GM11168 (cell line): ENCODE measurements around the gene SMARCAL1.

ENCODE experiments used
- in situ Hi-C: fragments of 300-500 bp; cut with MboI; formaldehyde crosslinking; loops from one replicate; pipeline ENCODE4 v1.12.0; 2022; ENCODE audit warnings: low sequenced_read_pairs; ENCODE audit not compliant: unreplicated experiment

Gene SMARCAL1

DNA sequence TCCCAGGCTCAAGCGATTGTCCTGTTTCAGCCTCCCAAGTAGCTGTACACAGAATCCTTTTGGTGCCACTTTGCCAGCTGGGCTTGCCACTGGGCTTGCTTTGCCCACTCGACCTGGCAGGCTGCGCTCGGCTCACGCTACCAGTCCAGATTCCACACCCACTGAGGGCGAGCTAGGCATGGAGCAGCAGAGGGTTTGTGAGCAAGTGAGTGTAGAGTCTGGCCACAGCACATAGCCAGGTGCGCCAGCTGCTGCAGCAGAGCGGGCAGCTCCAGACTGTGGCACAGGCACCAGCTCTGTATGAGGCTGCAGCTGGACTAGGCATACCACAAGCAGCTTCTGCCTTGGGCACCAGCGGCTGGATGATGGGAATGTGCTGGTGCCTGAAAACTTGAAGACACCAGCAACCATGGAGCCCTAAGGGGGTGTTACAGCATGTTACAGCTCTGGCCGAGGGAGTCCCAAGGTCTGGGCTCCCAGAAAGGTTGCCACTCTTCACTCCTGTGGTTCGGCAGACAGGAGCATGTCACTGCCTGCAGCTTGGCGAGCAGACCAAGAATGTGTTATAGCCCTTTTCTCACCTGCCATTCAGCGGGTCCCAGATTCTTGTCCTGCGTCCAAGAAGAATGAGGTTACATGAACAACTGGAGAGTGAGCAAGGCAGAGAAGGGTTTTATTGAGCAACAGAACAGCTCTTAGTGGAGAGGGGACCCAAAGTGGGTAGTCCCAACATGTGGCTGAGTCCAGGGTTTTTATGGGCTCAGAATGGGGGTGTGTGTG is 12.9 kb downstream of the SMARCAL1 start:
- in situ Hi-C loops: no loop called here

- in situ Hi-C loops: no loop called here
These were observed 14.0 kb downstream of the SMARCAL1 start for GRCh38 chr2:216426166-216426777.

- in situ Hi-C loops: no loop called here
These were observed 14.7 kb downstream of the SMARCAL1 start for GRCh38 chr2:216426938-216427337.

DNA sequence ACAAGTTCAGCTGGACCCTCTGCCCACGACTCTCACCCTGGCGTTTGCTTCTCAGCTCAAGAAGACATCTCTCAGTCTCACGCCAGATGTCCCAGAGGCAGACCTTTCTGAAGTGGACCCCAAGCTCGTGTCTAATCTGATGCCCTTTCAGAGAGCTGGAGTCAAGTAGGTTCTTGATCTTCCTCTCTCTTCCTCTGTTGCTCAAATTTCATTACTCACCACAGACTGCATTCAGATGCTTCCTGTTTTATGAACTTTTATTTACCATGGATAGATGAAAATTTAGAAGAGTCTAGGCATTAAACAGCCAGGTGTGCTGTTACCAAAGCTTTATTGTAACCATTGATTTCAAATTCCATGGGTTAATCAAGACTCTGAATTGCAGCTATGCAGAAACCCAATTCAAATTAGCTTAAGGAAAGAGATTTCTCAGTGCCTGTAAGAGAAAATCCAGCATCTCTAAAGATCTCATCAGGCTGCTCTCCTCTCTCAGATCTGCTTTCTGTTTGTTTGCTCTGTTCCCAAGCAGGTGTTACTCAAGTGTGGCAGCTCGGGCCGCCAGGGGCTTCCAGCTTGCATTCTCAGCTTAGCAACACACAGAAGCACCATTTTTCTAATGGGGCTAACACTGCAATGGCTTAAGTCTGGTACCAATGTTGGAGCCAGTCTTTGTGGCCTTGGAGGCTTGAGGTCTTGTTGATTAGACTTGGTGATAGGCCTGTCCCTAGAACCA is 16.5 kb downstream of the SMARCAL1 start:
- in situ Hi-C loops: no loop called here

DNA sequence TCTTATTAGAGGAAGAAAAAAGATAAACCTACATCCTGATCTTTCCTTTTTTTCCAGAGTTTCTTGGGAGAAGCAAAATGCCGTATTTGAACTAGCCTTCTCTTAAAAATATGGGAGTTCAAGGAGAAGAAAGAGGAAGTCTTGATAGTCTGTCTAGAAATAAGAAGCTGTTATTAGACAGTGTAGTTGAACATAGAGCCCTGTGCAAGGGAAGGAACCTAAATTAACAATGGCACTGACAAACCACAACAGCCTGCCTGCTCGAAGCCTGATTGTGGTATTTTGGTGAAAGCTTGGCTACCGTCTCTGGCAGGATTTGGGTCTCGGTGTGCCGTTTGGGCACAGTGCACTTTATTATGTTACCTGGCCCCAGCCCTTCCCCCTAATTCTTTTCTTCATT is 17.1 kb downstream of the SMARCAL1 start:
- in situ Hi-C loops: no loop called here

DNA sequence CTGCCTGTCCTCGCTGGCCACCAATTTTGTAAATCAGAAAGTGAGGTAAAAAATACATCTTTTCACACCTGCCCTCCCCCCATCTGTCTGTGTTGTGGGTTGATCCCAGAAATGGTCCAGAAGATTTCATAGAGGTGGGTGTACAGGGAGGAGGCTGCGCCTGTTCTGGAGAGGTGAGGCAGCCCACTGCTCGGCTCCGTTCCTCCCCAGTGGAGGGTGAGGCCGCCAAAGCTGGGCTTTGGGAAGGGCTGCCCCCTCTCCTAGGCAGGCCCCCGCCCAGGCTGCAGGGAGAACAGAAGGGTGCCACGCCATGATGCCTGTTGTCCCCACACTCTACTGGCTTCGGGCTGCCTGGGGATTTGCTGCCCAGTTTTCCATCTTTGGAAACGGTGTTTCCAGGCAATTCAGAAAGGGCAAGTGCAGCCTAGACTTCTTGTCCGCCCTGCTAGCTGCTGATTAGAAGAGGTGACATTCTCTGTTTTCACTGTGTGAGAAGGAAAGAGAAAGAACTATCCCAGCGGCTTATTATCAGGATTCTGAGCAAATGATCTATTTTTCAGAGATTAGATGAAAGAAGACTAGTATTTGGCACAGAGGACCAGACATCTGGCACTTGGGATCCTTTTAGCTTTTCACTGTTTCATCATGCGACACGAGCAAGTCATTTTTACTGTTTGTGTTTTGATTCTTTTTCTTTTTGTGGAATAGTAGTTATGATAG is 18.7 kb downstream of the SMARCAL1 start:
- in situ Hi-C loops: no loop called here

- in situ Hi-C loops: no loop called here
These were observed 19.2 kb downstream of the SMARCAL1 start for GRCh38 chr2:216431531-216431856.

DNA sequence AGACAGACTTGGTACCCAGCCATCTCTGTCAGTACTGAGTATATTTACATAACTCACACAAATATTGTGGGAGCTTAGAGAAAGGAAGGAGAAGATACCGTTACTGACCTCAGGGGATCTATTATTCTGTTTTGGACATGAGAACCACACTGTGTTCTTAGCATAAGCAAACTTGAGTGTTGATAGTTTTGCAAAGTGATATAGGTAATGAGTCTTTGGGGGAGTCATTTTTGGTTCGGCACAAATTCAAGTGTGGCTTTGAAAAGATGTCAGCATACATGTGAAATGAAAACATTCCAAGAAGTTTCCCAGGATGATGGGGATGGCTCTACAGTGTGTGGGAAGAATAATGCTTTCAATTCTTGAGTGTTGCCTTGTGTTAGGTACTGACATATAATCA is 24.1 kb downstream of the SMARCAL1 start:
- in situ Hi-C loops: no loop called here

GRCh38 chr2:216441308-216442010 is 29.2 kb downstream of the SMARCAL1 start:
- in situ Hi-C loops: no loop called here

DNA sequence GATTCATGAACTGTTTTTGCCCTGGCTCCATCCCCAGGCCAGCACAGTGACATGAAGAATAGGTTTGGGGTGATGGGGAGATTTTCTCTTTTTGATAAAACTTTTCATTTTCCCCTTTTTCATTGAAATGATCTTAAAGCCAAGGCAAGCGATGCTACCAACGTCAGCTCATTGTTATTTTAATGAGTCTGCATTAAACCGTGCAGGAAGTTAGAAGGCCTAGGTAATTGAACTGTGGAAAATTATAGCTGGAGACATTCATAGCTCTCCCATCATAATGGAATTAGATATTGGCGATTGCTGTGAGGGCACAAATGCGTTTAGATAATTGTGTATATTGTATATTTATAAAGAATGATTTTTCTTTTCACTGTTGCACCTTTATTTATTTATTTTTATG is 33.2 kb downstream of the SMARCAL1 start:
- in situ Hi-C loops: no loop called here

GRCh38 chr2:216446343-216446742 is 34.1 kb downstream of the SMARCAL1 start:
- in situ Hi-C loops: no loop called here

- in situ Hi-C loops: no loop called here
These were observed 35.0 kb downstream of the SMARCAL1 start for GRCh38 chr2:216447293-216447692.

DNA sequence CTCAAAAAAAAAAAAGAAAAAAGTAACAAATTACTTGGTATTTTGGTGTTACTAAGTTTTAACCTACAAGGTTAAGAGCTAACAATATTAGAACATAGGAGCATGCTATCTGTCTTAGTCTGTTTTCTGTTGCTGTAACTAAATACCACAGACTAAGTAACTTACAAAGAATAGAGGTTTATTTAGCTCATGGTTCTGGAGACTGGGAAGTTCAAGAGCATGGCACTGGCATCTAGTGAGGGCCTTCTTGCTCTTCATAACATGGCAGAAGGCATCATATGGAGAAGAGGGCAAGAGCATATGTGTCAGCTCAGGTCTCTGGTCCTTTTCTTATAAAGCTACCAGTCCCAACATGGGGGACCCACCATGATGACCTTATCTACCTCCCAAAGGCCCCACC is 36.5 kb downstream of the SMARCAL1 start:
- in situ Hi-C loops: no loop called here

GRCh38 chr2:216450346-216450745 is 38.1 kb downstream of the SMARCAL1 start:
- in situ Hi-C loops: no loop called here

DNA sequence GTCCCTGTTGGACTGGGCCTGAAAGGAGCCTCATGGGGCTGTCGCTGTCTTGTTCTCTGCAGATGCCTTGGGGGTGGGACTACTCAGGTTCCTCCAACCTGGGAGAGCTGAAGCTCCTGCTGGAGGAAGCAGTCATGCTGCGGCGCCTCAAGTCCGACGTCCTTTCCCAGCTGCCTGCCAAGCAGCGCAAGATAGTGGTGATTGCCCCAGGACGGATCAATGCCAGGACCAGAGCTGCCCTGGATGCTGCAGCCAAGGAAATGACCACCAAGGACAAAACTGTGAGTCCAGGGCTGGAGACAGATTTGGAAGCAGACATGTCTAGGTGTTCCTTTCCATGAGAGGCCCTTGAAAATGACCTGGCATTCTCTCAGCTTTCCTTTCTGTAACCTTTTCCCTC is 38.5 kb downstream of the SMARCAL1 start:
- in situ Hi-C loops: no loop called here

DNA sequence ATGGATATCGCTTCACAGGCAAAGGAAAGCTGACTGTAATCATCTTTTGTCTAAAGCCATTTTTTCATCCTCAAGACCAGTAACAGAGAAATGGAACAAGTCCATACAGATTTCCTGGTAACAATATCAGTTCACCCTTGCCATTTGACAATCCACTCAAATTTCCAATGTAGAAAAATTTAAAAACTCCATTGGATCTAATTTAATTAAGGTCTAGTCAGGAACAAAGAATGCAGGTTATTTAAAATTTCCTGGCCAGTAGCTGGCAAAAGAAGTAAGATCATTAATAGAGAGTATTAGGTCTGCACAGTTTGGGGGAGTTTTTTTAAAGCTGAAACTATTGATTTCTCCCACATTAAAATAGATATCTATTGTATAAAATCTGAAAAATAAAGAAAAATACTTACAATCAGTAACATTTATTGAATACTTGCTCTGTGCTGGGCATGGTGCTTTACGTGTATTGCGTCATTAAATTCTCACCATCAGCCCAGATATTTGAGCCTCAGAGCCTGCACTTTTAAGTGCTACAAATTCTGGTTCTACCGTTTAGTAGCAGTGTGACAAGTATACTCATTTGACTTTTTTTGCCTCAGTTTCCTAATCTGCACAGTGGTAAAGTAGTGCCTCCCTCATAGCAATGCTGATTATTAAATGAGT is 41.8 kb downstream of the SMARCAL1 start:
- in situ Hi-C loops: no loop called here

- in situ Hi-C loops: no loop called here
These were observed 50.9 kb downstream of the SMARCAL1 start for GRCh38 chr2:216463148-216463547.

GRCh38 chr2:216464104-216464720 is 51.9 kb downstream of the SMARCAL1 start:
- in situ Hi-C loops: no loop called here

- in situ Hi-C loops: no loop called here
These were observed 53.4 kb downstream of the SMARCAL1 start for GRCh38 chr2:216465579-216466195.
